NCI-H82 (cell line): ENCODE measurements around the gene KIF3A.

Experiments used
- DNase-seq: peaks from one replicate; lab custom pipeline; 2025; lab: John Stamatoyannopoulos, UW

The KIF3A gene

DNA sequence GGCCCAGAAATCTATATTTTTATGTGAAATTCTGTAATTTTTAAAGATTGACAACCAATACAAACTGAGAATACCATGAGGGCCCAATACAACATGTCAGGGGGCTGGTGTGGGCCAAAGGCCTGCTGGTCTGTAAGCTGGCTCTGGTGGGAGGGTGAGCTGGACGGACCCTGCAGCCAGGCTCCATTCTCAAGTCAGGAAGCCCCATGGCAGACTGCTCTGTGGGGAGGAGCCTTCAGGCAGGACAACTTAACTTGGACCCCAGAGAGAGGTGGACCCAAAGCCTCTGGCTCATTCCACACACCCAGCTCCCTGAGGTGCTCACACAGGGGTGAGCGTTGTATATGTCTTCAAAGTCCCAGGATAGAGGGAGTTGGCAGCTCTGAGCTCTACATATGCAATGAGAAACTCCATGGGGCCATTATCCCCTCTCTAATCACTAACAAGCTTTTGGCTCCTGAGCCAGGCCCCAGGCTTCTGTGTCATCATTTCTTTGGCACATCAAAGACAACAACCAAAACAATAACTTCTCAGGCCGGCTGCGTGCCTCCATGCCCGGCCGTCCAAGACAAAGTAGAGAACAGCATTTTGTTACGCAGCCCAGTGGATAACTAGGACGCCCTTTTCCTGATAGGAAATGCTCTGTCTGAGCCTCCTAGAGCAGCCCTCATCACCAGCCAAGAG, 33.3 kb upstream of the KIF3A start:
- DNase-seq, result peak; percentile 58

DNA sequence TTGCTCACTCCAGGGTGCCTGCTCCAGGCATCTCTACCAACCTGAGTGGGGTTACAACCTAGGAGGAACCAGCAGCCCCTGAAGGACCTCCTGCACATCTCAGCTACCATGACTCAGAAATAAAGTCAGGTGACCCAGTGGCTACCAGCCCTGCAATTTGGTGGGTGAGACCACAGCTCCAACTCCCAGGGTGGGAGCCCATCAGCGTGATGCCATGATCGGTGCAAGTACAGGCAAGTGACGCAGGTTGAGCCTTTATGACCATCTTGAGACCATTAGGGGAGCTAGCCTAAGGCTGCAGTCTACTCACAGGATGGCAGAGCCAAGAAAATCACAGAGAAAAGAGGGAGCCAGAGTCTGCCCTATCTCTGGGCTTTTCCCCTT, 31.1 kb upstream of the KIF3A start:
- no peak for DNase-seq

DNA sequence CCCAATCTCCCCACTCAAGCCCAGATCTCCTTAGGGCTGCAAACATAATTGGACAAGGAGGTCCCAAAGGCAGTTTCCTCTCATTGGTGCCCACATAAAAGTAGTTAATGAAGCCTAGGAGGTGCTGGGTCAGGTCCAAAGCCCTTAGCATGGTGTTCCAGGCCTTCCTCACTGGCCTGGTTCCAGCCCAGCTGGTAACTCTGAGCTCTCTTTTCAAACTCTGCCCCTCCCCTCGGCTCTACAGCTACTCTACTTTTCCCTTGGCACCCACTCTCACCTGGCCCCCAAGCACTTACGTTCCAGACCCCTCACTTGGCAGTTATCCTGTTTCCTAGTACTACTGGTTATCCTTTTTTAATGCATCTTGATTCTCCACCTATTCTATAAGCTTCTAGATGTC, 29.8 kb upstream of the KIF3A start:
- DNase-seq, result no peak

DNA sequence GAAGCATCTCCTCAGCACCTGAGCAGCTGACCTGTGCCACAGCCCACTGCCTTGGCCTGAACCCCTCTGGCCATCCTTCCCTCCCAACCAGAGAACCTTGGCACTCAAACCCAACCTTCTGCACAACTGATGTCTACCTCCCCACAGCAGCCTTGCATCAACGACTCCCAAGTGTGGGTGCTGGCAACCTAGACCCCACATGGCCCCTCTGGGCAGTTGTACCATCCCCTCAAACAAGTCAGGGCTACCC, 29.4 kb upstream of the KIF3A start:
- DNase-seq, result no peak

DNA sequence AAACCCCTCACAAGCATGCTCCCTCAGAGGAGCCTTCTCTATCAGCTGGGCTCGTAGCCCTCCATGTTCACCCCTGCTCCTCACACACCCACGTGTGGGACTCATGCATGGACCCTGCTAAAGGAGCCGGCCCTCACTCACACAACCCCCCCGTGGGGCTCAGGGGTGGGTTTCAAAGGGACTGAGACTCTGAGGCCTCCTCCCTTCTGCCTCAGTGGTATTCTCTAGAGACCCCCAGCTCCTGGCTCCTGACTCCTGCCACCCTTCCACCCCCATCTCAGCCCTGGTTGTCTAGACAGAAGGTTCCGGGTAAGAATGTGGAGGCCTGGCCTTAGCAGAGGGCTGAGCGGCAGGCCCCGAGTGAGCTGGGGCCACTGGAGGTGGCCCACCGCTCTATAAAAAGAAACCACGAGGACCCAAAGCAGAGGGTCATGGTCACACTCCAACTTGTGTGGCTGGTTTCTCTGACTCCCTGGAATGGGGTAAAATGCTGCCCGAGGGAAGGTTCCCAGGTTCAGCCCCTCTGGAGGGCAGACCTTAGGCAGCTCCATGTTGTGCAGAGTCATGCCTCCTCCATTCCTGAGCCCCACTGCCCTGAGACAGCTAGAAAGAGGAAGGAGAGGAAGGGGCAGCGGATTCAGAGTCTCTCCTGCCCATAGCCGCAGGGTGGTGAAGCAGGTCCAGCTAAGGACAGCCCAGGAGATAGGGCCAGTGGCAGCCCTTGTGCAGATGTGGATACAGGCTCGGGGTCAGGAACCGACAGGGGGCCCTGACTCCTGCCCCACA, 28.9 kb upstream of the KIF3A start:
- no peak for DNase-seq

DNA sequence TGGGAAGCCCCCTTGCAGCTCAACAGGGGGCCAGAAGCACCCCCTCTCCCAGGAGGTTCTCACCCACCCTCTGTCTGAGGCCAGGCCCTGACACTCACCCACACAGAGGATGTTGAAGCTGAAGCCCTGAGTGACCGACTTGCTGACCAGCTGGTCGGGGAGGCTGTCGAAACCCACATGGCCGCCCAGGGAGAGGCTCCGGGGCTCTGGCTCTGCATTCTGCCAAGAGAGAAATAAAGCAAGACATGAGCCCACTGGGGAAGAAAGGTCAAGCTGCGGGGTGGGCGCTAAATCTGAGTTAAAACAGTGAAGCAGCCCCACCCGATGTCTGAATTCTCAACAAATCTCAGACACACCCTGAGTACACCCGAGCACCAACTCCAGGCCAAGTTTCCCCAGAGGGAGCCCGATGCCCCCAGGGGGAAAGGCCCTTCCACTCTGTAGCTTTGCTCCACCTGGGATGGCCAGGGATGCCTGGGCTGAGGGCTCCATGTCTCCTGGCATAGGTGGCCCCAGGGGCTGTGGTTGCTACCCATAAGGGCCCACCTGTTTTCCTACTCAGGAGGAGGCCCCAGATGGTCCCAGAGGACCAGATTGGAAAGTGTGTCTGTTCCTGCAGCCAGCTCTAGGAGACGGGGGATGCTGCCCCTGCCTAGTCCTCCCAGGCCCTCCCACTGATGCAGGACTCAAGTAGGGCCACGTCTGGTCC, 28.1 kb upstream of the KIF3A start:
- no peak for DNase-seq

DNA sequence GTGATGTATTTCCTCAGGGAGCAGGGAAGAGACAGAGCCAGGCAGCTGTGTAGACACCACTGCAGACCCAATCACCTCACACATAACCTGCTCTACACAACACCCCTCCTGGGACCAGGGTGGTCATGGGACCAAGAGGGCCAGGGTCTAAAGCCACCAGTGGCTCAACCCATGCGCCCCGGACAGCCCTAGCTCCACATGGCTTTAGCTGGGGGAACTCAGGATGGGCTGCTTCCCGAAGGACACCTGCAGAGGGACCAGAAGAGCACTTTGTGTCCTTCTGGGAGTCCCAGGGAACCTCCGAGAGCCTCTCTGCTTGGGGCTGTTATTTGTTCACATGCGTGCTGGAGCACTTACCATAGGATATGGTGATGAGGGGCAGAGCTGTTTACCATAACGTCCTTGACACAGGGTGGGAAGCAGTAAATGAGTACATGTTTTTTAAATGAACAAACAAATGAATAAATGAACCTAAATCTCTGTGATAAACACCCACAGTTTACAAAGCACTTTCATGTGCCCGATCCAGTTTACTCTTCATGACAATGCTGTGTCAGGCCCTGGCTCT, 27.4 kb upstream of the KIF3A start:
- no peak for DNase-seq

DNA sequence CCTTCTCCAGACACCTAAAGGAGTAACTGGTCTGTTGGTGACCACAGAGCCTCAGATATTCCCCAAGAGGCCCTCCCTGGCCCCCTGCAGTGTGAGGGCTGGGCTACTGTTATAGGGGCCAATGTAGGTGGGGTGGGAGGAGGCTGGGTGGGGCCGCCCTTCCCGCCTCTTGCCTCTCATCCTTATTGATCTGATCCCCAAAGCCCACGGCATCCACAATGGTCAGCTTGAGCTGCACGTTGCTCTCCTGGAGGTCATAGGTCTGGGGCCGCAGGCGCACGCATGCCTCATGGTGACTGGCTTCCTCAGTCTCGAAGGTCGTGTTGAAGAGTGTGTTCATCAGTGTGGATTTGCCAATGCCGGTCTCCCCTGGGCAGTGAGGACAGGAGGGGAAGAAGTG, 26.7 kb upstream of the KIF3A start:
- no peak for DNase-seq

DNA sequence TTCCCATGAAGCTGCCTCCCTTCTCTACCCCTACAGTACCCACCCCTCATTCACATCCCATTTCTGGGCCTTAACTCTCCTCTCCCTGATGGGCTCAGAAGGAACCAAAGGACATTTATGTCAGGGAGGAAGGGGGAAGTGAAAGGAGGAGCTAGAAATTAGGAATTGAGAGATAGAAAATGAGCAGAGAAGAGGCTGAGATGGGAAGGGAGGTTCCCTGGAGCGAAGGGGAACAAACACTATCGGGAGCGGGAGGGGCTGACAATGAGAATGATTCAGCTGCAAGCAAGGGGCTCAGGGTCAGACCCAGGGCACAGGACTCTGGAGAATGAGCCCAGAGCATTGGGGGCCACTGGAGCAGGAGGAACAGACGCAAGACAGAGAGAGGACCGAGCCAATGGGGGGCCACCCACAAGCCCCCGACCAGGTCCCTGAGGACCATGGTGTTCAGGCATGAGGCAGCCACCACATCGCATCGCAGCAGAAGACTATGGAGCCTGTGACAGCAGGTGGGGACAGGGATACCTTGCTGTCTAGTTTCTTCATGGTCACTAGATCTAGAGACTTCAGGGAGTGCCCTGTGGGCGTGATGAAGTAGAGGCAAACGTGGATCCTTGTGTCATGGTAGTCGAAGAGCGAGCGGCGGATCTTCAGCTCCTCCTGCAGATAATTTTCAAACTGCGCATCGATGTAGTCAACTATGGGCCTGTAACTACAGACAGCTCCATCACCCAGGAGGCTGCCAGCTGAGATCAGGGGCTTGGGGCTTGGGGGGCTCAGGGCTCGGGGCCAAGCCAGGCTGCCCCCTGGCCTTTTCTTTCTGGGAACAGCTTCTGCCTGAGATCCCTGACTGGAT, 26.1 kb upstream of the KIF3A start:
- DNase-seq, result no peak

DNA sequence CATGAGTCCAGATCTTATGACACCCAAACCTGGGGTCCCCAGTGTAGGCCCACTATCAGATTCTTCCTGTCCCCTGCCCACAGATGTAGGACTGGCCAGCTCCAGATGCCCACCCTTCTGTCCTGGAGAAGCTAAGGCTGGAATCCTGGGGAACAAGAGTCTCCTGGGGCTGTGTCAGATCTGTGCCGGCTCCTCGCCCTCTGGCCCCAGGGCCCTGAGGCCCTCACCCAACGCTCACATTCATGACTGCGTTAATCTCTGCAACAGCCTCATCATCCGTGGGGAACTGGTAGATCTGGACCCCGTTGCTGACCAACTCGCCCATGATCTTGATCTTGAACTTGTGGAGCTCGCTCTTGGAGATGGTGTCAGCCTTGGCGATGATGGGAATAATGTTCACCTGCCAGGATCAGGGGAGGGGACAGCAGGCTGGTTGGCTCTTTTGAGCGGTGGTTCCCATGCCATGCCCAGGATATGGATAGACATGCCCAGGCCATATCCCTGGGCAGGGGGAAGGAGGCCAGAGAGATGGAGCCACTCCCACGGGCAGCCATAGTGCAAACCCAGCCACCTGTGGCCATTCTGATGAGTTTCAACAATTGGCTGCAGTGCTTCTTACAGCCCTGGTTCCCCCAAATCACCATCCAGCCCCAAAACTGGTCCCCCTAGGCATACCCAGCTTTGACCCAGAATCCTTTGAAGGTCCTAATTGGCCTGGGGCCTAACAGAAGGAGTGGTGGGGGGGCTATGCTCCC, 25.1 kb upstream of the KIF3A start:
- no peak for DNase-seq

DNA sequence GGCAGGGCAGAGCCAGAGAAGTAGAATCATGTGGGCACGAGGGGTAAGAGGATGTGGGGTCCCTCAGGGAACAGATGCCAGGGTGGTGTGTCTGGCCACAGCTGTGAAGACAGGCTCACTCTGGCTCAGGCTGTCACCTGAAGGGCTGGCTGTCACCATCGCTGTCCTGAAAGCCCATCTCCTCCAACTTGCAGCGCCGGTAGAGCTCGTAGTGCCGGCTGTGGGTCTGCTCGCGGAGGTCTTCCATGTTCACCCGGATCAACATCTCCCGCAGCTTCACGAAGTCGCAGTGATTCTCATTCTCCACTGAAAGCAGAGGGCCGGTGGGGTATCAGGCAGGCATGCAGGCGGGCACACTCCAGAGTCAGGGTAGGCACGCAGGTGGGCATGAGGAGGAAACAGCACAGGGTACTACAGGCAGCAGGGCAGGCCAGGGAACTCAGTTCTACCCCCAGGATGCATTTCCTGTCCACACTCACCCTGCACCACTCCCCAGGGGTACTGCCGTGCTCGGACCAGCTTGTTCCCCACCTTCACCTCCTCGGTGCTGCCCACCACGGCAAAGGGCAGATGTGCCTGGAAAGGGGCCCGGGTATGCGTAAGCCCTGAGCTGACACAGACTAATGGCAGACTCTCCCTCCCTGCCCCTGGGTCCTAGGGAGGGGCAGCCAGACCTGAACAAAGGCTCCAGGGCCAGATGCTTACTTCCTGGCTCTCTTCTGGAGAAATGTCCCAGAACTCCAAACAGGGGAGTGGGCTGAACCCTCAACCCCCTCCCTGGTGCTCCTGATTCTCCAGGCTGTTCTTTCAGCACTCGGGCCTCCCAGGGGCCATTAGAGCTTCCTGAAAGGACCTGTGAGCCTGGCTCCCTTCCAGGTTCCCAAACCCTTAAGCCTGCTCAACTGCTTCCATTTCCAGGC, 24.2 kb upstream of the KIF3A start:
- DNase-seq, result no peak

DNA sequence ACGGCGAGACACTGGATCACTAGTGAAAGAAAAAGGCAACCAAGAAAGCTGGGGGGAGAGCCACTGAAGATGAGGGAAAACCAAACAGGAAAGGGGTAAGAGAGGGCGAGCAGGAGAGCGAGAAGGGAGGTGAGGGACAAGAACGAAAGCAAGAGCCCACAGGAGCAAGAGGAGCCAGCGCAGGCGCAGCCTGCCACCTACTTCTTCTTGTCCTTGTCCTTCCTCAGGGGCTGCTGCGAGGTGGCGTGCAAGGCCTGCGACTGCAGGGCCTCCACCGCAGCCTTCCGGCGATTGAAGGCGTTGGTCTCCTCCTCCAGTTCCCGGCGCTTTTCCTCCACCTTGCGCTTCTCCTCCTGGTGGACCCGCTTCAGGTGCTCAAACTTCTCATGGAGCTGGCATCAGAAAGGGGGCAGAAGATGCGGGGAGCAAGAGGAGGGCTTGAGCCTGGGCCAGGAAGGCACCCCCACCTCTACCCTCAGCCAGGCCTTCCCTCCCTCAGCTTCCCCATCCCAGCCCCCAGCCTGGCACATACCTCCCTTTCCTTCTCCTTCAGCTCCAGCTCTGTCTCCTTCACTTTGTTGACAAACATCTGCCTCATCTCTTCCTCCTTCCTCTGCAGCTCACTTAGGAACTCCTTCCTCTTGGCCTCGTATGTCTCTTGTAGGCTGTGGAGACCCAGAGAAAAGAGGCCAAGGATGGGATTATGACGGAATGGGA, 23.4 kb upstream of the KIF3A start:
- DNase-seq, result no peak

DNA sequence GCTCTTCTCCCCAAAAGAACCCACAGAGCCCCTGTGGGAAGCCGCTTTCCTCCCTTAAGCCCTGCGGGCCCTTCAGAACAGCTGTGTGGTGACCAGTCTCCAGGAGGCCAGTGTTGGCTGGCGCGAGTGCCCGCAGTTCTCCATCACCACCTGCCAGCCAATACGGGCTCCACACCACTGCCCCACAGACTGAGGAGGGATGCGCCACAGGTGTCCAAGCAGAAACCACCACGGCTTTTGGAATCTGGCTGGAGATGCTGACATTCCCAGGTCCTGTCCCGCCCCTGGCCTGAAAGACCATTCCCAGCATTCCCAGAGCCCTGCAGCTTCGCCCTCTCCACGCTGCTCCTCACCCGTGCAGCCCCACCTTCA, 22.7 kb upstream of the KIF3A start:
- no peak for DNase-seq

DNA sequence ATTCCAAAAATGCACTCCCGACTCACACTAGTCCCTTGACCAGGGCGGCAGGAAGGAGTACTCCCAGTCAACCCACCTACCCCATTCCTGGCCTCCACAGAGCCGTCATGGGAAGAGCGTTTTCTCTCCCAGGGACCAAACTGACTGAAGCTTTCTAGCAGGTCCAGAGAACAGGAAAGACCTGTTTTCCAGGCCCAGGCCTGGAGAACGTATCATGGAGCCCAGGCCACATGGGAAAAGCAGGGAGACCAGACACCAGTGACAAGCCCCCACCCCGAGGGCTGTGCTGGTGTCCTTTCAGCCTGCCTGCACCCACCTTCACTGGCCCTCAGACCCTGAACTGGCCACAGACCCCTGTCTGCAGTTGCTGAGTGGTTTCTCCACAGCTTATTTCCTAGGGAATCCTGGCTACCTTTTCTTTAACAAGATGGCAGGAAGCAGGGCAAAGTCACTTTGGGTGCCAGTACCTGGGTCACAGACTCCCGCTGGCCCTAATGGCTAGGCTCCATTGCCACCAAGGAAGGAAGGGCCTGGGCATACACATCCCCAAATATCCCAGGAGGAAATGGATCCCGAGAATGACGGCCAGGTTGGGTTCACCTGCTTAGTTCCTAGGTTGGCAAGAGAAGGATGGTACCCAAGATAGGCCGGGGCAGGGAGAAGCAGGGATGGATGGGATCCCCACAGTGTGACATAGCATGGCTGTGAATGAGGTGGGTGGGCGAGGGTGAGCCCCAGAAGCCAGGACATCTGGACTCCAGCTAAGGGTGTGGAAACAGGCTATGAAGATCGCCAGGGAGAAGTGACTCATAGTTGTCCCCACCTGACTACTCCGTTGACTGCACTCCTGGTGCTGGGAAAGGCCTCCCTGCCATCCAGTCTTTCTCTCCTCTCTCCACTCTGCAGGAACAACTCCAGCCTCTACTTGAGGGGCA, 22.0 kb upstream of the KIF3A start:
- no peak for DNase-seq

DNA sequence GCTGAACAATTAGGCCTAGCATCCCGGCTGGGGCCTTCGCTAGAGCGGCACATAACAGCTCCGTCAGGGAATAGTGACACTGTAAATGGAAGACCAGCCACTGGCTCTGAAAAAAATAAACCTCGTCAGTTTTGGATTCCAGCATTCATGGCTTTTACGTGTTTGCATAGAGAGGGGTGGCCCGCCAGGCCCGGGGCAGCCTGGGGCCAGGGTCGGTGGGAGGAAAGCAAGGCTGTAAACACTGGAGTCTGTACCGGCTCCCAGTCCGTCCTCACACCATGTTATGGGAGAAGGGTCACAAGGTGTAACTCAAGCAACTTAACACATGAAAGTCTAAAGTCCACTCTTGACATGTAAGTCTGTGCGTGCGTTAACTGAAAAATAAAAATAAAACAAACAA, 21.1 kb upstream of the KIF3A start:
- DNase-seq, result no peak

DNA sequence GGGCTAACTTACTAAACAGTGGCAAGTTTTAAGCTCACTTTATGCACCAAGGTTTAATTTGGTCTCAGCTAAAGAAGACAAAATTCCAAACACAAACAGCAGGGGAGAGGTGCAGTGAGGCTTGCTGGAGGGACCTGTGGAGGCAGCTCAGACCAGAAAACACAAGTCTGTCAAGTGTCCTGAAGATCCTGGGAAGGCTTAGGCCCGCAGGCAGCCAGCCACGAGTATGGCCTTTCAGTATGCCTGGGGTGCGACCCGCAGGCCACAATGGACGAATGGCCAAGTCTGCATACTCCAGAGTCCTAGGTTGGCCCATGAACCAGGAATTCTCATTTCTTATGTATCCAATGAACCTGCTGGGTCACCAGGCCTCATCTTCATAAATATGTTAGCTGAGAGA, 19.2 kb upstream of the KIF3A start:
- DNase-seq, result no peak

DNA sequence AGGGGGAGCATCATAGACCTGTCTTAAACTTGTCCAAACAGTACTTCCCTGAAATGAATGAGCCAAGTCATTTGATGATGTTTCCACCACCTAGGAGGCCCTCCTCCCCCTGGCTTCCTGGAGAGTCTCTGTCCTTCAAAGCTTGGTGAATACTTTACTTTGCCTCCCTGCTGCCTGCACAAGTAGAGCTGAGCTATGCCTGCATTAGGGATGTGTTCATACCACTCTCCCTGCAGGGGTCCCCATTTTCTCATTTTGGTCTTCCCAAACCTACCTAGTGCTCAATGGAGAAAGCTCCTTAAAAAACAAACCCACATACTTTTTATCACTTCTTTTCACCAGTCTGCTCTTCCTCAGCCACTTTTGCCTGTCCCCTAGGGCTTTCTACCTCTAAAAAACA, 17.6 kb upstream of the KIF3A start:
- peak; percentile 26 for DNase-seq

DNA sequence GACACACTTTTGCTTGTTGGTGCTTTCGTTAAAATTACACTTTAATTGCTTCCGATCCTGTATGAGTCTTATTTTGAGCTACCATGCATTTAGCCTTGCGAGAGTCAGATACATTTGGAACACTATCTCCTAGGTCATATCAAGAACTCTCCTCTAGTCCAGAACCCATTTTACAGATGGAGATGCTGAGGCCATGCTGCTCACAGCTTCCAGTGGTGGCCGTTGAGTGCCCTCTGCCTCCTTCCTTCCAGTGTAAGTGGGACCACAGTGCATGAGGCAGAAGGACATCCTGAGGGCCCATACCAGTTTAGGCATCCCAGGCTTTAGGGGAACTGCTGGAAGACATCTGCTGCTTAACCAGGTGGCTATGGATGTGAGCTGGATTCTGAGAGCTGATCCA, 16.8 kb upstream of the KIF3A start:
- DNase-seq, result no peak
